AML-193 (cell line): ENCODE data around the gene CHAF1A.
A peak's percentile ranks its signal among the peaks of the same experiment; 100 is the strongest.

Experiments used
- DNase-seq, 2 experiments: peaks; one replicate each; lab custom pipeline; 2025; lab: John Stamatoyannopoulos, UW

CHAF1A gene

DNA sequence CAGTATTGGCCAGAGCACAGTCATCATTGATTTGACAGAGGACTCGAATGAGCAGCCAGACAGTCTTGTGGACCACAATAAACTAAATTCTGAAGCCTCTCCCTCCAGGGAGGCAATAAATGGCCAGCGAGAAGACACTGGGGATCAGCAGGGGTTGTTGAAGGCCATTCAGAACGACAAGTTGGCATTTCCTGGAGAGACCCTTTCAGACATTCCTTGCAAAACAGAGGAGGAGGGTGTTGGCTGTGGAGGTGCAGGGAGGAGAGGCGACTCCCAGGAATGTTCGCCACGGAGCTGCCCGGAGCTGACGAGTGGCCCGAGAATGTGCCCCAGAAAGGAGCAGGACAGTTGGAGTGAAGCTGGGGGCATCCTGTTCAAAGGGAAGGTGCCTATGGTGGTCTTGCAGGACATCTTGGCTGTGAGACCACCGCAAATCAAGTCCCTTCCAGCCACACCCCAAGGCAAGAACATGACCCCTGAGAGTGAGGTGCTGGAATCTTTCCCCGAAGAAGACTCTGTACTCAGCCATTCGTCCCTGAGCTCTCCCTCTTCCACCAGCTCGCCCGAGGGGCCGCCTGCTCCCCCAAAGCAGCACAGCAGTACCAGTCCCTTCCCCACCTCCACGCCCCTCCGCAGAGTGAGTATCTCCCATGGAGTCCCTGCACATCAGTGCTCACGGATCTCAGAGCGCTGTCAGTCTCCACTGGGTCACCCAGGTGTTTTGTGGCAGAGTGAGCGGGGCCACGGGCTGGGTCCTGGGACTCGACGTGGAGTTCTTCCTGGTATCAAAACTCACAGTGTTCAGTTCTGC lies 6.9 kb downstream of the CHAF1A start:
- no peak for DNase-seq

DNA sequence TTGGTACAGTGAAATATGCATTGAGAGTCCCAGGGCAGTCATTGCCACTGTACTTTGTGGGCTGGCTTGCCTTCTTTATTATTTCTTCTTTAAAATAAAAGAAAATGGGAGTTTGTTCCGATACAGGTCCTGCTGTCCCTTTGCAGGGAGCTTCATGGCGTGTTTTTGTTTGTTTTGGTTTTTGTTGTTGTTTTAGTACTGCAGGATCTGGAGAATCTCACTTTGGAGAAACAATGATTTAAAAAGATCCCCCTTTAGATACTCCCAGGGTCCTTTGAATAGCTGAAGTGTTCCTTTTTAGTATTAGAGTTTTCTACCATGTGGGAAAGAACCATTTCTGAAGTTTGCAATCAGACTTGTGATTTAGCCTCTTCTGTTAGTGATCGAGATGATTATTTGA lies 11.1 kb downstream of the CHAF1A start:
- no peak for DNase-seq

GRCh38 chr19:4414144-4414799 lies 11.8 kb downstream of the CHAF1A start:
- DNase-seq = no peak

GRCh38 chr19:4414800-4415321 lies 12.4 kb downstream of the CHAF1A start:
- no peak for DNase-seq

DNA sequence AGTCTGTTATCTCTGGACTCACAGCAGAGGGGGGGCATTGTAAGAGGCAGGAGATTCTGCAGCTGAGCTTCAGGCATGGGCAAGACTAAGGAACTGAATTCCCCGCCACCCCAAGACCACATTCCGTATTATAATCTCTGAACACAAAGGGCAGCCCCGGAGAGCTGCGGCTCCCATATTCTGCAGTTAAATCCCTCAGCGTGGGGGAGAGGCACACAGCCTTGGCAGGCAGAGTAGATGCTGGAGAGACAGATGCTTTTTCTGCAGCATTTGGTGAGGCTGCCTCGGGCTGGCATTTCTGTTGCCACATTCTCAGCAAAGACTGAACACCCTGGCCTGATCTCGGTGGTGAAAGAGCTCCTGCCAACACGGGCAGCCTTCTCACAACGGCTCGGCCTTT lies 12.9 kb downstream of the CHAF1A start:
- no peak for DNase-seq

DNA sequence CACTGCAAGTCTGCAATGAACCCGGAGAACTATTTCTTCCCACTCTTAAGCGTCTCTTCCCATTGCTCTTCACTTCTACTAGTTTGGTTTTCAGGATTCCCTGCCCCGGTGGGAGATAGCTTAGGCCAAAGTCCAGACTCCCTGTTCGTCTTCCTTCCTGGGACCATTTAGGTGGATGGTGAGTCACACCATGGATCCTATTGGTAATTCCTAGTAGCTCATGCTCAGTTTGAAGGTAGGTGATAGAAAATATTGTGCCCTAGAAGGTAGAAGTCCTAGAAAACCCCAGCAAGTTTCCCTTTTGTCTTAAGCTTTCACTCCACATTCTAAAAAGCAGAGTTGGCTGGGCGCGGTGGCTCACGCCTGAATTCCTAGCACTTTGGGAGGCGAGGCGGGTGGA lies 13.8 kb downstream of the CHAF1A start:
- no peak for DNase-seq

DNA sequence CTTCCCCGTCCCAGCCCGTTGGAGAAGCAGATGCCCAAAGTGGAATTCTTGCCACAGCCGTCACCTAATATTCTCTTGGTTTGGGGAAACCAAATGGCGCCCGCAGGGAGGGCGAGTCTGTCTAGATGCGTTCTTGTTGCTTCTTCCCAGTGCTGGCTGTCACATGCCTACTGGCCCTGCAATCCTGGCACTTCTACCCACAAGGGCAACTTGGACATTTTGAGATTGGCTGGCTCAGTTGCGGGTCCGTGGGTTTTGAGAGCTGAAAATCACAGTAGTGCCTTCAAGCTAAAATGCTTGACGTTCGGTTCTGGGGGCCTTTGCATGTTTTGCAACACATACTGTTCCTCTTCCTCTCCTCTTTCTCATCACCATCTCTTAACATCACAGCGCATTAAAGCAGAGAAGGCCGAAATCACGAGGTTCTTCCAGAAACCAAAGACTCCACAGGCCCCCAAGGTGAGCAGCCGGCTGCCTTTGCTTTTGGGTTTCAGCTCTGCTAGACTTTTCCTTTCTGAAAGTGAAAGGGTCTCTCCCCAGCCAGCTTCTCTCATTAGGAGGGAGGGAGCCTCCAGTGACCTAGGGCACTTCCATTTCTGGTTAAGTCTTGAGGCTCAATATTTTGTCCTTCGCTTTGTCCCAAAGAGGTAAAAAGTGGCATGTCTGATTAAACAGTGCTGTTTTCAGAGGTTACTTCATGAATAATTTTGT lies 21.1 kb downstream of the CHAF1A start:
- DNase-seq = no peak

GRCh38 chr19:4425537-4425936 lies 23.1 kb downstream of the CHAF1A start:
- DNase-seq = no peak

DNA sequence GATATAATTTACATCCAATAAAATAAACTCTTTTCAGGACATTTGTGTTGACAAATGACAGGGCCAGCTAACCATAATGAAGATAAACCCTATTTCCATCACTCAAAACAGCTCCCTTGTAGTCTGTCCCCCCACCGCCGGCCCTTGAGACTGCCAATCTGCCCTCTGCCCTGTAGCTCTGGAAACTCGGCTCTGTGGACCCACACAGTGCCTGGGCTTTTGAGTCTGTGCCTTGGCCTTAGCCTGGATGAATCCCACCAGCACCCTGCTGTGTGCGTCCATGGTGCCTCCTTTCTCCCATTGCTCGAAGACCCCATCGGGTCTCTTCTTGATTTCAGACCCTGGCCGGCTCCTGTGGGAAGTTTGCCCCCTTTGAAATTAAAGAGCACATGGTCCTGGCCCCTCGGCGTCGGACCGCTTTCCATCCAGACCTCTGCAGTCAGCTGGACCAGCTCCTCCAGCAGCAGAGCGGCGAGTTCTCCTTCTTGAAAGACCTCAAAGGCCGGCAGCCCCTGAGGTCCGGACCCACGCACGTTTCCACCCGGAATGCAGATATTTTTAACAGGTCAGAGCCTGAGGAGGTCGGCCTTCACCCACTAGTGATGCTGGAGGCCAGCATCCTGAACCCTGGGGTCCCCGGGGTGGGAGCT lies 26.0 kb downstream of the CHAF1A start:
- DNase-seq = no peak

GRCh38 chr19:4429256-4429655 lies 26.8 kb downstream of the CHAF1A start:
- no peak for DNase-seq

GRCh38 chr19:4429771-4430171 lies 27.3 kb downstream of the CHAF1A start:
- no peak for DNase-seq

- peak; percentile 80 to 85 for DNase-seq
Measured at GRCh38 chr19:4430760-4431159, 28.3 kb downstream of the CHAF1A start.

DNA sequence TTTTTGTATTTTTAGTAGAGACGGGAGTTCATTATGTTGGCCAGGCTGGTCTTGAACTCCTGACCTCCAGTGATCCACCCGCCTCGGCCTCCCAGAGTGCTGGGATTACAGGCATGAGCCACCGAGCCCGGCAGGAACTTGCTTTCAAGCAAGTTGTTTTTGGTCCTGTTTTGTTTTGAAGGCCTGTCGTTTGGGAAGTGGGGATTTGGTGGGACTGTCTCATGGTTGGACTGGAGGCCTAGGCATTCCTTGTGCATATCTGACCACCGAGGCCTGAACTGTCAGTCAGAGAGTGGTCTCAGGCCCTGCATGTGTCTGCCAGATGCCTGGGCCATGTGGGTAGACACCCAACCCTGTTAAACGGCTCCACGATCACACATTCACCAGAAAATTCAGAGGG lies 28.9 kb downstream of the CHAF1A start:
- DNase-seq = no peak

DNA sequence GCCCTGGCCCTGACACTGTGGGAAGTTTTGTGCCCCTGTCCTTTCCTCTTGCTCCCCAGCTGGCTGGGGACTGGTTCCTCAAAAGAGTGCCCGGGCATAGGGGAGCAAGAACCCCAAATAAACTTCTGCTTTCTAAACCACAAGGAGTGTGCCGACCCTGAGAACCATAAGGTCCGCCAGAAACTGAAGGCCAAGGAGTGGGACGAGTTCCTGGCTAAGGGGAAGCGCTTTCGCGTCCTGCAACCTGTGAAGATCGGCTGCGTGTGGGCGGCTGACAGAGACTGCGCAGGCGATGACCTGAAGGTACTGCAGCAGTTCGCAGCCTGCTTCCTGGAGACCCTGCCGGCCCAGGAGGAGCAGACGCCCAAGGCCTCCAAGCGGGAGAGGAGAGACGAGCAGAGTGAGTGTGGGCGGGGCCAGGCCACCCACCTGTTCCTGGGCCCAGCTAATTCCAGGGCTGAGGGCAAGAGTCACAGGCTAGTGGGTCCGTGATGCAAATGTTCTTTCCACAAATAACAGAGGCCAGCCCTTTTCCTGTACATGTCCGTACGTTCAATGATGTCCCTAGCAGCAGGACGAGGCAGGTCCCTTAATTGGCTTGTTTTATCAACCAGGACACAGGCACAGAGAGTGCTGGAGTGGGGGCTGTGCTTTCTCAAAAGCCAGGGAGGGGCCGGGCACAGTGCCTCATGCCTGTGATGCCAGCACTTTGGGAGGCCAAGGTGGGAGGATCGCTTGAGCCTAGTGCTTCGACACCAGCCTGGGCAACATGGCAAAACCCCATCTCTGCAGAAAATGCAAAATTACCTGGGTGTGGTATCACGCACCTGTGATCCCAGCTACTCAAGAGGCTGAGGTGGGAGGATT lies 29.6 kb downstream of the CHAF1A start:
- peak; percentile 32 to 49 for DNase-seq

- no peak for DNase-seq
Measured at GRCh38 chr19:4432918-4433506, 30.6 kb downstream of the CHAF1A start.

GRCh38 chr19:4434391-4434790 lies 32.0 kb downstream of the CHAF1A start:
- DNase-seq = no peak

DNA sequence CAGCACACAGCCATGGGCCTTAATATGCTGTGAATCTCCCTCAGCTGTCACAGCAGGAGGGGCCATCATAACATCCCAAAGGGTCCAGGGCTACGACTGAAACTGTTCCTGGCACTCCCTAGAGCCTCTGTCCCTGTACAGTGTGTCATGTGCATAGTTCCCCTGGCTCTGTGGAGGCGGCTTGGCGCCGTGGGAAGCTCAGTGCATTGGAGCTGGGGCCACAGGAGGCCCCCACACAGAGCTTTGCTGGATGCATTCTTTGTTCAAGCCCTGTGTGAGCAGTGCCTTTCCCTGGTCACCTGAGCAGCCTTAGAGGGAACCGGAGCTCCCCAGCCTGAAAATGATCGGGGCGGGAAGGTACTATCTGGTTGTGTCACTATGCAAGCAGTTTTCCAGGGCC lies 33.8 kb downstream of the CHAF1A start:
- no peak for DNase-seq

- no peak for DNase-seq
Measured at GRCh38 chr19:4437103-4437502, 34.7 kb downstream of the CHAF1A start.

DNA sequence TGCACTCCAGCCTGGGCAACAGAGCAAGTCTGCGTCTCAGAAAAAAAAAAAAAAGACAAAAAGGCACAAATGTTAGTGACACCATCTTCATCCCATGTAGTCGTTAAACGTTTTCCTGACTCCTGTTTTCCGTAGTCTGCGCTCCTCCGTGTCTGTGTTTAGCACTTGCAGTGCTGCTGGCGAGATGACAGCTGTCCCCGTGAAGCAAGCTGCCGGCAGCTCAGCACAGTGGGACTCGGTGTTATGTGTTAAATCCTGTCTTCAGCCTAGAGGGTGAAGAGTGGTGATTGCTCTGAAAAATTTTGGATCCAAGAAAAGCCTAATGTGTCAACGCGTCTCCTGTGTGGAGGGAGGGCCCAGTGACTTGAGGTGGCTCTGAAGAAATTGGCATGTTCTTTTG lies 36.8 kb downstream of the CHAF1A start:
- no peak for DNase-seq

GRCh38 chr19:4441994-4442818 lies 39.8 kb downstream of the CHAF1A start:
- no peak for DNase-seq
